Natural killer cell treated with Interleukin-12 subunit alpha and Interleukin-12 subunit beta and Interleukin-15 and Interleukin-18, amount 100 ng/mL, for 72 hours (primary cell): ENCODE measurements around the gene ANAPC4. TPM values are rescaled to one million over a fixed set of nuclear protein-coding genes. Genes with fewer than 3 reads are reported as not detected.

Source experiments
- ATAC-seq, 2 donors: fragments of 150-1000 bp; cut with Tn5 transposase in 1 of 2; sonication (Bioruptor Pico), chemical (Tn5 transposase) in 1 of 2; 2 replicates each; pipeline ENCODE4 v1.10.0; 2021
- DNase-seq: peaks from one replicate; pipeline ENCODE4 v3.0.0; 2022; ENCODE audit warnings: low spot score
- H3K27ac Mint-ChIP-seq, 2 donors: 1 replicate in 1 of 2; 2 replicates in 1 of 2; pipeline ENCODE4 v1.8.0; 2022; ENCODE audit warnings: mixed read lengths in 2 of 2, mild to moderate bottlenecking in 1 of 2, moderate library complexity in 1 of 2
- H3K27me3 Mint-ChIP-seq, 2 donors: 1 replicate in 1 of 2; 2 replicates in 1 of 2; pipeline ENCODE4 v1.8.0; 2022; ENCODE audit warnings: mixed read lengths in 2 of 2
- H3K36me3 Mint-ChIP-seq: one replicate; pipeline ENCODE4 v1.8.0; 2022; ENCODE audit warnings: mixed read lengths
- H3K4me1 Mint-ChIP-seq, 2 donors: 1 replicate in 1 of 2; 2 replicates in 1 of 2; pipeline ENCODE4 v1.8.0; 2022; ENCODE audit warnings: low read depth in 2 of 2, mixed read lengths in 2 of 2, mild to moderate bottlenecking in 1 of 2
- H3K4me3 Mint-ChIP-seq: one replicate; pipeline ENCODE4 v1.8.0; 2022; ENCODE audit warnings: mixed read lengths
- H3K9me3 Mint-ChIP-seq: 2 replicates; pipeline ENCODE4 v1.8.0; 2022; ENCODE audit warnings: mixed read lengths
- total RNA-seq, 2 donors: library from RNA; stranded (reverse); gene quantifications; one replicate each; pipeline ENCODE4 v1.2.3, GENCODE V29; 2022

ANAPC4 gene
- total RNA-seq, 2 donors from 2014 or later = 43.0 to 66.6 TPM

GRCh38 chr4:25401066-25401465 lies 24.0 kb downstream of the ANAPC4 start:
- Mint-ChIP-seq H3K36me3 (peaks cover 53% of the 10 kb centered on the region), H3K27ac (no peak overlapping the region), H3K27me3 (no peaks in the 10 kb centered on the region), H3K9me3 (no peaks in the 10 kb centered on the region), H3K4me1 (peaks cover 4 to 12% of the 10 kb centered on the region in 2 donors), H3K4me3 (no peak overlapping the region)
- DNase-seq = no peak
- no peak for ATAC-seq

GRCh38 chr4:25402521-25402920 lies 25.5 kb downstream of the ANAPC4 start:
- Mint-ChIP-seq H3K27me3 (no peaks in the 10 kb centered on the region), H3K9me3 (no peaks in the 10 kb centered on the region), H3K27ac (no peak overlapping the region), H3K36me3 (peaks cover 40% of the 10 kb centered on the region), H3K4me3 (no peak overlapping the region), H3K4me1 (peaks cover 4 to 12% of the 10 kb centered on the region in 2 donors)
- ATAC-seq = no peak
- DNase-seq = no peak

DNA sequence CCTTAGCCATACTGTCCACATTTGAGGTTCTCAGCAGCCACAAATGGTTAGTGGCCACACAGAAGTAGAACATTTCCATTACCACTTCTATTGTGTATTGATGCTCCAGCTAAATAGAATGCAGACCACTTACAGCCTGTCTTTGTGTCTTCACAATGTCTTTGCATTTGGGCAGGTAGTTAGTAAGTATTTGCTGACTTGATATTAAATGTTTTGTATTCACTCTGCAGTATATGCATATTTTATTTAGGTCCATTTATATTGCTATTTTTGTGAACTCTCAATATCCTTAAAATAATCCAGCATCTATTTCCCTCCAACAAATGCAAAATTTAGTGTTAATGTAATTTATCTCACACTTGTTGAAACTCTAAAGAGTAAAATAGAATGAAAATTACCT lies 26.6 kb downstream of the ANAPC4 start:
- Mint-ChIP-seq H3K4me1 (peaks cover 4 to 12% of the 10 kb centered on the region in 2 donors), H3K9me3 (no peaks in the 10 kb centered on the region), H3K4me3 (no peak overlapping the region), H3K27ac (no peak overlapping the region), H3K36me3 (peaks cover 28% of the 10 kb centered on the region), H3K27me3 (no peaks in the 10 kb centered on the region)
- DNase-seq (no peak), ATAC-seq (no peak)

GRCh38 chr4:25405453-25405852 lies 28.4 kb downstream of the ANAPC4 start:
- DNase-seq (no peak), ATAC-seq (no peak)
- Mint-ChIP-seq H3K4me3 (no peak overlapping the region), H3K4me1 (peaks cover 0 to 2% of the 10 kb centered on the region in 2 donors), H3K27ac (no peak overlapping the region), H3K27me3 (no peaks in the 10 kb centered on the region), H3K9me3 (no peaks in the 10 kb centered on the region), H3K36me3 (peaks cover 22% of the 10 kb centered on the region)

GRCh38 chr4:25406081-25406692 lies 29.1 kb downstream of the ANAPC4 start:
- DNase-seq = no peak
- no peak overlapping the region for H3K27ac Mint-ChIP-seq
- no peaks in the 10 kb centered on the region for H3K9me3 Mint-ChIP-seq
- peaks cover 0 to 2% of the 10 kb centered on the region in 2 donors for H3K4me1 Mint-ChIP-seq
- no peak for ATAC-seq
- H3K27me3 Mint-ChIP-seq = no peaks in the 10 kb centered on the region
- peaks cover 28% of the 10 kb centered on the region for H3K36me3 Mint-ChIP-seq
- H3K4me3 Mint-ChIP-seq = no peak overlapping the region

DNA sequence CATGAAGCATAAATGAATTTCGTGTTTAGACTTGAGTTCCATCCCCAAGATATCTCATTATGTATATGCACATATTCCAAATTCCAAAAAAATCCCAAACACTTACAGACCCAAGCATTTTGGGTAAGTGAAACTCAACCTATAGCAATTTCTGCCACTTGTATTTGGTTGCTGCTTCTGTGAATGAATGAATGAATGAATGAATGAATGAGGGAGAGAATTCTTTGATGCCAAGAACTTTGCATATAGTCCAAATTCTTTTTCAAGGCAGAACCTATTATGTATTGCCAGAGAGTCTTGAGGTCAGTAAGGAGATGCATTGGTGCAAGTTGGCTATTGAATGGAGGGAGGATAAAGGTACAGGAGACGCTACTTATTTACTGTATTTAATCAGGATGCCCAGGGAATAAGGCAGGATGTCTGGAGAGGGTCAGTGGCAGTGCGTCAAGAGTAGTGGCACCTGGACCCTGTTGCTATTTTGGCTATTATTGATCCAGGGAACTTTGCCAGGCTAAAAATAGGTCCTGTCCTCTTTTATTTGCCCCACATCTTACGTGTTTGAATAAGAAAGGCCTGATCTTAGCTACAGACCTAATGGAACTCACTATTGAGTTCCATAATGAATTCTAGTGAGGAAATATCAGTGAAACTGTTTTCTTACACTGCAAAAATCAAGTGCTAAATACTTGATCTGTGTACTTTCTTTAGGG lies 33.9 kb downstream of the ANAPC4 start:
- H3K9me3 Mint-ChIP-seq = no peaks in the 10 kb centered on the region
- H3K27ac Mint-ChIP-seq = peak overlapping the region in 1 of 2 donors; percentile 66
- no peak overlapping the region for H3K4me3 Mint-ChIP-seq
- no peaks in the 10 kb centered on the region for H3K27me3 Mint-ChIP-seq
- H3K36me3 Mint-ChIP-seq = peaks cover 16% of the 10 kb centered on the region
- no peak for ATAC-seq
- peaks cover 0 to 2% of the 10 kb centered on the region in 2 donors for H3K4me1 Mint-ChIP-seq
- no peak for DNase-seq

- H3K27ac Mint-ChIP-seq = peak overlapping the region in 1 of 2 donors; percentile 32
- no peaks in the 10 kb centered on the region for H3K9me3 Mint-ChIP-seq
- no peak for DNase-seq
- peaks cover 16% of the 10 kb centered on the region for H3K36me3 Mint-ChIP-seq
- H3K4me3 Mint-ChIP-seq = no peak overlapping the region
- ATAC-seq = no peak
- peaks cover 0 to 2% of the 10 kb centered on the region in 2 donors for H3K4me1 Mint-ChIP-seq
- no peaks in the 10 kb centered on the region for H3K27me3 Mint-ChIP-seq
Measured at GRCh38 chr4:25413261-25413660, 36.2 kb downstream of the ANAPC4 start.

GRCh38 chr4:25417014-25417413 lies 40.0 kb downstream of the ANAPC4 start:
- H3K36me3 Mint-ChIP-seq = no peaks in the 10 kb centered on the region
- no peak for DNase-seq
- H3K27ac Mint-ChIP-seq = no peak overlapping the region
- H3K9me3 Mint-ChIP-seq = no peaks in the 10 kb centered on the region
- no peak overlapping the region for H3K4me3 Mint-ChIP-seq
- ATAC-seq = no peak
- H3K27me3 Mint-ChIP-seq = no peaks in the 10 kb centered on the region
- H3K4me1 Mint-ChIP-seq = no peaks in the 10 kb centered on the region

DNA sequence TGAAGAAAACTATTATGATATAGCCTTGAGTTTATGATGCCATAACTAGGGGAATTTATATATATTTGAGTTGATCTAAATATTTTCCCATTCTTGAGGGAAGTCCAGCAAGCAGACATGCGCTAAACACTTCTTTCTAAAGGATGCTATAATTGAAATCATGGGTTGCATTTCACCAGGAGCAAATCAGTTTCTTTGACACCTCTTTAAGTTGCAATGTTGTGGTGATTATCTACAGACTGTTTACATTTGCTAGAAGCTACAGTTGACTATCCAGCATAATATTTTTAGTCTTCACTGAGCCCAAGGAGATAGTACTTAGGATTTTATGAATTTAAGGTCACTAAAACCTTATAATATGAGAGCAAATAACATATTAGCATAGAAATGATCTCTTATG lies 43.9 kb downstream of the ANAPC4 start:
- ATAC-seq = no peak
- Mint-ChIP-seq H3K4me1 (peaks cover 0 to 3% of the 10 kb centered on the region in 2 donors), H3K4me3 (no peak overlapping the region), H3K27ac (no peak overlapping the region), H3K27me3 (no peaks in the 10 kb centered on the region), H3K36me3 (no peaks in the 10 kb centered on the region), H3K9me3 (no peaks in the 10 kb centered on the region)
- DNase-seq = no peak

- H3K4me3 Mint-ChIP-seq = no peak overlapping the region
- no peaks in the 10 kb centered on the region for H3K27me3 Mint-ChIP-seq
- no peaks in the 10 kb centered on the region for H3K36me3 Mint-ChIP-seq
- no peak for DNase-seq
- peaks cover 0 to 3% of the 10 kb centered on the region in 2 donors for H3K4me1 Mint-ChIP-seq
- no peak overlapping the region for H3K27ac Mint-ChIP-seq
- peak in 1 of 2 donors; percentile 87 for ATAC-seq
- no peaks in the 10 kb centered on the region for H3K9me3 Mint-ChIP-seq
Measured at GRCh38 chr4:25421816-25422525, 44.9 kb downstream of the ANAPC4 start.

DNA sequence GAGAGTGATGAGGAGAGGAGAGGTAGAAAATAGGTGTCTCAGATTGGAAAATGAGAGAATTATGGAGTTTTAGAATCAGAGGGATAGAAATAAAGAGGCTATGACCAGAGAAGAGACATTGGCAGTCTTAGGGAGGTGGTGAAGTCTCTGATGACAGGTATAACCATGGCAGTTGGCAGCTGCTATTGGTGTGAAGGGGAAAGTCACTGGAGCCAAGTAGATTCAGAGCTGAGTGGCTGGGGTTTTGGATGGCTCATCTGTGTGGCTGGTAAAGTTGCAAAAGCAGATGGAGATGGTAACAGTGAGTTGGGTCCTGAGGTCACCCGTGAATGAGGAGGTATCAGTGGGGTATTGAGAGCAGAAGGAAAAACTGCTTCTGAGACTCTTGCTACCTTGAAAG lies 46.5 kb downstream of the ANAPC4 start:
- Mint-ChIP-seq H3K27me3 (no peaks in the 10 kb centered on the region), H3K4me1 (peaks cover 0 to 3% of the 10 kb centered on the region in 2 donors), H3K27ac (no peak overlapping the region), H3K9me3 (no peaks in the 10 kb centered on the region), H3K36me3 (no peaks in the 10 kb centered on the region), H3K4me3 (no peak overlapping the region)
- DNase-seq (no peak), ATAC-seq (no peak)

DNA sequence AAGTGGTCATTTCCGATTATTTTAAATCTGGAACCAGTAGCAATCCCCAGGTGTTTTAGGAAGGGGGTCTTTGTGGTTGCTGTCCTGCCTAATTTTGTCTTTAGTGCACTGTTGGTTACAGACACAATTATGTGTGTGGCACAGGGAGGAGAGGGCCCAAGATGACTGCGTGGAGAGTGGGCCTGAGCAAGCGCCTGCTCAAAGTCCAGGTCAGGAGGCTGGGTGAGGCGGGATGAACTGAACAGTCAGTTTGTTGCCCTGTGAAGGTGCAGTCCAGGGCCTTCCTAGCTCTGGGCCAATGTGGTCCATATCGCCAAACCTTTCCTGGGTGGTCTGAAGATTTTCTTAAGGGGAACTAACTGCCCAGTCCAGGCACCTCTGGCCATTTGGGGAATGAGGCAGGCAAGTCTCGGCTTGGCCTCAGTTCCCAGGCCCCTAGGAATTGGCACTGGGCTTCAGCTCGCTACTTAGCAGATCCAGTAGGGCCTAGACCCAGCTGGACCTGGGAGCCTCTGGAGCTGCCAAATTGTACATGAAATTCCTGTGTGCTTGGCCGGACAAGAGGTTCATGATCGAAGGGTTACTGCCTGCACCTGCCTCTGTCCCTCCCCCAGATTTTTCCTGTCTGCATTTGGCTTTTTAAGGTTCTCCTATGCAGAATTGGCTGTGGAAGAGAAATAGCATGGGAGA lies 47.6 kb downstream of the ANAPC4 start:
- H3K4me1 Mint-ChIP-seq = peaks cover 0 to 3% of the 10 kb centered on the region in 2 donors
- H3K36me3 Mint-ChIP-seq = no peaks in the 10 kb centered on the region
- peak in 1 of 2 donors; percentile 24 for ATAC-seq
- H3K4me3 Mint-ChIP-seq = no peak overlapping the region
- no peaks in the 10 kb centered on the region for H3K27me3 Mint-ChIP-seq
- H3K9me3 Mint-ChIP-seq = no peaks in the 10 kb centered on the region
- no peak for DNase-seq
- no peak overlapping the region for H3K27ac Mint-ChIP-seq

DNA sequence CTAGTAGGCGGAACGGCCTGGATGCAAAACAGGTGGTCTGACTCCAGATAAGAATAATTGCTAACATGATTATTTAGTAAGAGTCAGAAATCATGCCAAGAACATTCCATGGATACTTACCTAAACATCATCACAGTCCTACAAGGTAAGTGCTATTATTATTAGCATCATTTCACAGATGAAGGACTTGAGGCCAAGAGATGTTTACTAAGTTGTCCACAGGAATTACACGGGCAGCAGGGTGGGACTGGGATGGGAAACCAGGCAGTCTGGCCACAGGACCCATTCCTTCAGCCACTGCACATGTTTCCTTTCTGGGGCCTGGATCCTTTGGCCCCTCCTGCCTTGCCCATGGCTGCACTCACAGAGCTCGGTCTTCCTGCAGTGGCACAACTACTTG lies 48.3 kb downstream of the ANAPC4 start:
- no peaks in the 10 kb centered on the region for H3K36me3 Mint-ChIP-seq

DNA sequence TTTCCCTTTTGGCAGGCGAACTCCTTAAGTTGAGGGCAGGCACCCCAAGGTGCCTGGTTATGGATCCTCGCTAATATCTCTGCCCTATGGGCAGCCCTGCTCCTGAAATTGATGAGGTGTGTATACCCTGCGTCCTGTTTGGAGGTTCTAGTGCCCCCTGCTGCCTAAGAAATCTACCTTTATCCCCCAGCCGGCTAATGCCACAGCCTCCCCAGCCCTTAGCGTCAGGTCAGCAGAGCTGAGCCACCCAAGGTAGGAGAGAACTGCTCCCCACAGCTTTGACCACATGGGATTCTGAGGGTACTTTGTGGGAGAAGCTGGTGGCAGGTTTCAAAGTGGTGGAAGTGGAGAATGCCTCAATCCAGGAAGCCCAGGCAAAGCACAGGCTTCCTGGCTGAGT lies 50.8 kb downstream of the ANAPC4 start:
- ATAC-seq (no peak), DNase-seq (no peak)
- Mint-ChIP-seq H3K9me3 (no peaks in the 10 kb centered on the region), H3K27me3 (no peaks in the 10 kb centered on the region), H3K4me3 (no peak overlapping the region), H3K27ac (no peak overlapping the region), H3K4me1 (peaks cover 0 to 1% of the 10 kb centered on the region in 2 donors), H3K36me3 (no peaks in the 10 kb centered on the region)

More for the DNA sequence above, 48.3 kb downstream of the ANAPC4 start:
- ATAC-seq (no peak), DNase-seq (no peak)
- H3K4me1 Mint-ChIP-seq = peaks cover 0 to 3% of the 10 kb centered on the region in 2 donors
- no peaks in the 10 kb centered on the region for H3K9me3 Mint-ChIP-seq
- no peak overlapping the region for H3K4me3 Mint-ChIP-seq
- no peak overlapping the region for H3K27ac Mint-ChIP-seq
- H3K27me3 Mint-ChIP-seq = no peaks in the 10 kb centered on the region
